Measurements from ENCODE around the gene RIOK3.

DNA sequence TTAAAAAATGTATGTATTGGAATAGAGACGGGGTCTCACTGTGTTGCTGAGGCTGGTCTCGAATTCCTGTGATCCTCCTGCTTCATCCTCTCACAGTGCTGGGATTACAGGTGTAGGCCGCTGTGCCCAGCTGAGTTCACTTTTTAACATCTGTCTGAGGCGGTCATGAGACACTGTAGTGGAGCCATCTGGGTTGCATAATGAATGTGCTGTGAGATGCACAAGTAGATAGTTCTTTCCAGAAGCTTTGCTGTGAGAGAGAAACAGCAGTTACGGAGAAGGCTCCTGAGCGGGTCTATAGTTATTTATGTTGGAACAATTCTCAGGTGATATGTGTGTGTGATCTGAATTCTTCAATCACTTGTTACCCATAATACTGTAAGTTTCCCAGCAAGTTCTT is 53.3 kb downstream of the RIOK3 start:
- TF ChIP-seq, protein P1, sequence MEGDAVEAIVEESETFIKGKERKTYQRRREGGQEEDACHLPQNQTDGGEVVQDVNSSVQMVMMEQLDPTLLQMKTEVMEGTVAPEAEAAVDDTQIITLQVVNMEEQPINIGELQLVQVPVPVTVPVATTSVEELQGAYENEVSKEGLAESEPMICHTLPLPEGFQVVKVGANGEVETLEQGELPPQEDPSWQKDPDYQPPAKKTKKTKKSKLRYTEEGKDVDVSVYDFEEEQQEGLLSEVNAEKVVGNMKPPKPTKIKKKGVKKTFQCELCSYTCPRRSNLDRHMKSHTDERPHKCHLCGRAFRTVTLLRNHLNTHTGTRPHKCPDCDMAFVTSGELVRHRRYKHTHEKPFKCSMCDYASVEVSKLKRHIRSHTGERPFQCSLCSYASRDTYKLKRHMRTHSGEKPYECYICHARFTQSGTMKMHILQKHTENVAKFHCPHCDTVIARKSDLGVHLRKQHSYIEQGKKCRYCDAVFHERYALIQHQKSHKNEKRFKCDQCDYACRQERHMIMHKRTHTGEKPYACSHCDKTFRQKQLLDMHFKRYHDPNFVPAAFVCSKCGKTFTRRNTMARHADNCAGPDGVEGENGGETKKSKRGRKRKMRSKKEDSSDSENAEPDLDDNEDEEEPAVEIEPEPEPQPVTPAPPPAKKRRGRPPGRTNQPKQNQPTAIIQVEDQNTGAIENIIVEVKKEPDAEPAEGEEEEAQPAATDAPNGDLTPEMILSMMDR (IDR thresholded peaks at IDR 0.05; ENCODE audit: low read depth, low read length), result no peak
- TF ChIP-seq EZH2phosphoT487 (IDR thresholded peaks at IDR 0.05; ENCODE audit: low read depth), result no peak

Data from OCI-LY3 (cell line).